ENCODE data around the gene RTRAF. TPM values are rescaled to one million over a fixed set of nuclear protein-coding genes. Genes with fewer than 3 reads are reported as not detected.

Gene RTRAF
- total and polyA plus RNA-seq, 9 of the 15 experiments (the other 6 are each of a cell fraction or from before 2014, with no cell fraction given) = 126 to 204 (median 155) TPM

- TF ChIP-seq KDM5B (IDR thresholded peaks at IDR 0.05; ENCODE audit: insufficient replicate concordance, low read depth, low read length) (no peak), TCFL5 (CRISPR knock-in tag; conservative IDR thresholded peaks at IDR 0.05) (no peak)
Measured at GRCh38 chr14:51998348-51998747, 9.0 kb downstream of the RTRAF start (continued).

- peaks cover 93% of the 10 kb centered on the region for H3K36me3 ChIP-seq (ENCODE audit: control insufficient read depth, insufficient read depth, low read length)
- no peaks in the 10 kb centered on the region for H4K20me1 ChIP-seq (replicated peaks; ENCODE audit: control insufficient read depth, insufficient read depth, low read length)
- CTCF ChIA-PET (ENCODE audit: low intra/inter-chr PET ratio) = no interaction called here
- H3K79me2 ChIP-seq (ENCODE audit: control insufficient read depth, insufficient read depth, low read length) = no peaks in the 10 kb centered on the region
- no peak overlapping the region for H3K27ac ChIP-seq (ENCODE audit: extremely low read depth, low read depth, low read length)
- in situ Hi-C loops (cut with MboI) = no loop called here
- POLR2A ChIA-PET = interaction anchor here (0.6 kb wide), 1 partner anchor 20 kb away, joined by 3 read pairs; no protein-coding TSS in a partner anchor
- WGBS (ENCODE audit: insufficient coverage, low coverage, missing lambda C conversion rate) = 88% methylated on average over 2 of the region's 2 CpGs
- H3K9ac ChIP-seq (ENCODE audit: insufficient read depth in 1 of 2, low read depth in 2 of 2, low read length in 2 of 2) = no peak overlapping the region
- DNase-seq (ENCODE audit: extremely low read depth in 1 of 4, low spot score in 3 of 4) (no peak), FAIRE-seq (no peak), ATAC-seq (no peak)
- no peaks in the 10 kb centered on the region for H3K9me3 ChIP-seq (replicated peaks; ENCODE audit: control insufficient read depth, insufficient read depth, low read depth, low read length)
- H3K4me2 ChIP-seq (ENCODE audit: insufficient read depth, low read length) = no peak overlapping the region
- intact Hi-C loops (cut with micrococcal nuclease) = loop anchor here (5.0 to 10.0 kb wide), 2 partner anchors 133 to 276 kb away; no protein-coding TSS in a partner anchor
- no peak for TF ChIP-seq U2AF2 (optimal IDR thresholded peaks at IDR 0.05; ENCODE audit: low read depth, low read length)
- TF ChIP-seq WHSC1 (IDR thresholded peaks at IDR 0.05; ENCODE audit: low read length) = no peak
- no peak for TF ChIP-seq IFI16 (CRISPR knock-in tag; IDR thresholded peaks at IDR 0.05)
- TF ChIP-seq MTA1 (IDR thresholded peaks at IDR 0.05; ENCODE audit: borderline replicate concordance) = no peak
- TF ChIP-seq ZNF449 (CRISPR knock-in tag; IDR thresholded peaks at IDR 0.05) = no peak
- H3K27me3 ChIP-seq (ENCODE audit: control insufficient read depth in 2 of 2, insufficient read depth in 2 of 2, low read length in 2 of 2) = no peaks in the 10 kb centered on the region
- no peaks in the 10 kb centered on the region for H3K4me1 ChIP-seq (replicated peaks in 1 of 2; ENCODE audit: control insufficient read depth in 2 of 2, insufficient read depth in 2 of 2, low read length in 2 of 2)
- H2AFZ ChIP-seq (ENCODE audit: low read depth, low read length) = no peak overlapping the region
- no peak overlapping the region for H3K4me3 ChIP-seq
- BruUV-seq (replicated peaks) = no TSS peak
- no peaks in the 10 kb centered on the region for H3K9me1 ChIP-seq (ENCODE audit: control insufficient read depth, insufficient read depth, low read length)
Measured at GRCh38 chr14:51999084-51999483, 9.7 kb downstream of the RTRAF start.

All from K562 (cell line).